PC-3 (cell line): ENCODE results near the gene TICRR. TPM values are rescaled to one million over a fixed set of nuclear protein-coding genes. Genes with fewer than 3 reads are reported as not detected.

ENCODE experiments used
- ATAC-seq: fragments of 200-7000 bp; cut with Tn5 transposase; 2 replicates; pipeline ENCODE4 v1.9.1; 2020; ENCODE audit warnings: mild to moderate bottlenecking, moderate library complexity
- BruUV-seq: library from RNA; stranded (reverse); fragments of 400-500 nt; replicated peaks from 2 replicates; lab custom pipeline; 2021; lab: Mats Ljungman, UMichigan
- CTCF ChIA-PET: fragments of 300-600 bp; sonication (Branson Sonifier 250); formaldehyde crosslinking; loops from one replicate; lab custom pipeline; 2022; ENCODE audit warnings: antibody characterized with exemption; lab: Charles Lee
- POLR2A ChIA-PET: fragments of 300-600 bp; sonication (Branson Sonifier 250); formaldehyde crosslinking; loops from one replicate; lab custom pipeline; 2022; ENCODE audit warnings: antibody characterized with exemption; ENCODE audit not compliant: unreplicated experiment; lab: Charles Lee
- DNase-seq: peaks from one replicate; pipeline ENCODE4 v3.0.0-alpha.2; 2015
- H2AFZ ChIP-seq: fragments of 300-600 bp; sonication (generic); 2 replicates; pipeline ENCODE4 v1.6.0; 2016; ENCODE audit warnings: antibody characterized with exemption, low read length
- H3F3A ChIP-seq: fragments of 300-600 bp; sonication (generic); one replicate; pipeline ENCODE4 v1.6.0; 2017; ENCODE audit warnings: antibody characterized with exemption, low read length, control low read depth, mild to moderate bottlenecking; ENCODE audit not compliant: unreplicated experiment
- H3K27ac ChIP-seq: fragments of 300-600 bp; sonication (generic); 2 replicates; pipeline ENCODE4 v1.5.1; 2016; ENCODE audit warnings: mild to moderate bottlenecking, low read length
- H3K27me3 ChIP-seq: fragments of 300-600 bp; sonication (generic); 2 replicates; pipeline ENCODE4 v1.6.1; 2016; ENCODE audit warnings: low read length, mixed read lengths
- H3K36me3 ChIP-seq: fragments of 300-600 bp; sonication (generic); 2 replicates; pipeline ENCODE4 v1.6.1; 2016; ENCODE audit warnings: low read depth, mixed run types, low read length, mixed read lengths
- H3K4me1 ChIP-seq: fragments of 300-600 bp; sonication (generic); 2 replicates; pipeline ENCODE4 v1.5.1; 2016; ENCODE audit warnings: low read length; ENCODE audit not compliant: insufficient read depth
- H3K4me2 ChIP-seq: fragments of 300-600 bp; sonication (generic); 2 replicates; pipeline ENCODE4 v1.6.0; 2016; ENCODE audit warnings: low read length
- H3K4me3 ChIP-seq: fragments of 300-600 bp; sonication (generic); 2 replicates; pipeline ENCODE4 v1.5.1; 2016; ENCODE audit warnings: mild to moderate bottlenecking, low read length, mixed read lengths
- H3K79me2 ChIP-seq: fragments of 300-600 bp; sonication (generic); 2 replicates; pipeline ENCODE4 v1.6.1; 2017; ENCODE audit warnings: low read length, mixed read lengths
- H3K9ac ChIP-seq: fragments of 300-600 bp; sonication (generic); 2 replicates; pipeline ENCODE4 v1.6.0; 2016; ENCODE audit warnings: mild to moderate bottlenecking, low read length
- H3K9me2 ChIP-seq: fragments of 300-600 bp; sonication (generic); replicated peaks from 2 replicates; pipeline ENCODE4 v1.6.1; 2016; ENCODE audit warnings: mixed run types, low read length, mixed read lengths
- H3K9me3 ChIP-seq: fragments of 300-600 bp; sonication (generic); 2 replicates; pipeline ENCODE4 v1.6.1; 2016; ENCODE audit warnings: low read length, mixed read lengths
- H4K20me1 ChIP-seq: fragments of 300-600 bp; sonication (generic); 2 replicates; pipeline ENCODE4 v1.6.1; 2016; ENCODE audit warnings: low read length, mixed read lengths
- EZH2 ChIP-seq: fragments of 300-600 bp; sonication (generic); IDR thresholded peaks from one replicate; pipeline ENCODE4 v1.6.1; 2017; ENCODE audit warnings: antibody characterized with exemption, mild to moderate bottlenecking, low read length; ENCODE audit not compliant: unreplicated experiment
- EZH2phosphoT487 ChIP-seq: fragments of 300-600 bp; sonication (generic); IDR thresholded peaks from 2 replicates; pipeline ENCODE4 v1.6.1; 2018; ENCODE audit warnings: mild to moderate bottlenecking, antibody characterized with exemption, low read length, borderline replicate concordance
- intact Hi-C: fragments of 100-400 bp; cut with micrococcal nuclease; formaldehyde crosslinking; loops from 2 replicates; pipeline ENCODE4 v1.9.0; 2023
- total RNA-seq: library from RNA; depleted of rRNA; stranded (reverse); fragments of >200 nt; gene quantifications from 2 replicates; pipeline ENCODE4 v1.2.3, GENCODE V29; 2014
- TF ChIP-seq, protein P1 (sequence below): fragments of 300-600 bp; sonication (generic); conservative IDR thresholded peaks from 2 replicates; pipeline ENCODE4 v1.5.1; 2017; ENCODE audit warnings: antibody characterized with exemption, low read depth, mild to moderate bottlenecking, low read length

Gene TICRR
- total RNA-seq, 1 experiment from 2014 or later, result 14.3 TPM

DNA sequence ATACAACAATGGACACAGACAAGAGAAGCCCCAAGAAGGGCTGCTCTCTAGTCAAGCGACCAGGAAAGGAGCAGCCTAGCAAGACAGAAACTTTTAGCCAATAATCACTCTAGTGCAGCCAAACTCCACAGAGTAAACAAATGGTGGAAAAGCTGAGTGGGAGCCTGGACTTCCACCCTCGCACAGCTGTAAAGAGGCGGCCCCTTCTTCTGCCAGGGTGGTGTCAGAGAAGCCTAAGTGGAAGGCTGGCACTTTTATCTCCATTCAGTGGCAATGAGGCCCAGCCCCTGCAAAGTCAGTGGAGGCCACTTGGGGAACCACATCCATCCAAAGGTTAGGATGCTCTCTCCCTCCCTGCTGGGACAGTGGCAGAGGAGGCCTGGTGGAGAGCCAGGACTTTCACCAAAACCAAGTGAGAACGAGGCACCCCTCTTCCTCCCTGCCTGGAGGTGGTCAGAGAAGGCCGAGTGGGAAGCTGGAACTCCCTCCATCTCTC, 15.5 kb upstream of the TICRR start:
- intact Hi-C loops, result loop anchor here (5.0 to 10.0 kb wide), 2 partner anchors 118 to 205 kb away; no protein-coding TSS in a partner anchor
- H3K9me3 ChIP-seq, result no peaks in the 10 kb centered on the region

DNA sequence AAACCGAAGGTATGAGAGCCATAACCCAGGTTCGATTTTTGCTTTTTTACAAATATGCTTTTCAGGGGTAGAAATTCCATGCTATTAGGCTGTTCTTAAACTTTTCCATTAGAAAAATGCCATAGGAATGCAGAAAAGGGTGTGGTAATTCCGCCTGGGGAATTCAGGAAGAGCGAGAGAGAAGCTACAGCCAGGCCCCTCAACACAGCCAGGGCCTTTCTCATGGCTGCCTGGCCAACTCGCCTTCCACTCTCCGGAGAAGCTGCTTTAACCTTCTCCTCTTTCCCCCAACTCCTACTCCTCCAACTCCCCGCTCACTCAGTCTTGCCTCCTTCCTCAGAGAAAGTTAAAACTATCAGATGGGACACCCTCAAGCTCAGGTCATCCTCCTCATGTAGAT, 9.1 kb upstream of the TICRR start:
- ATAC-seq, result peak; percentile 37; the same call in 1 of the 2 replicates
- Histone ChIP-seq H3K9ac (no peak overlapping the region), H3K4me3 (no peak overlapping the region), H3K27me3 (no peaks in the 10 kb centered on the region), H3K9me3 (no peaks in the 10 kb centered on the region), H3K9me2 (no peaks in the 10 kb centered on the region), H3K27ac (no peak overlapping the region), H4K20me1 (no peaks in the 10 kb centered on the region), H2AFZ (no peak overlapping the region), H3F3A (no peaks in the 10 kb centered on the region), H3K79me2 (no peaks in the 10 kb centered on the region), H3K4me2 (no peak overlapping the region), H3K4me1 (no peaks in the 10 kb centered on the region), H3K36me3 (no peaks in the 10 kb centered on the region)
- ChIA-PET CTCF (no interaction called here), POLR2A (no interaction called here)
- no peak for TF ChIP-seq EZH2
- TF ChIP-seq, protein P1, sequence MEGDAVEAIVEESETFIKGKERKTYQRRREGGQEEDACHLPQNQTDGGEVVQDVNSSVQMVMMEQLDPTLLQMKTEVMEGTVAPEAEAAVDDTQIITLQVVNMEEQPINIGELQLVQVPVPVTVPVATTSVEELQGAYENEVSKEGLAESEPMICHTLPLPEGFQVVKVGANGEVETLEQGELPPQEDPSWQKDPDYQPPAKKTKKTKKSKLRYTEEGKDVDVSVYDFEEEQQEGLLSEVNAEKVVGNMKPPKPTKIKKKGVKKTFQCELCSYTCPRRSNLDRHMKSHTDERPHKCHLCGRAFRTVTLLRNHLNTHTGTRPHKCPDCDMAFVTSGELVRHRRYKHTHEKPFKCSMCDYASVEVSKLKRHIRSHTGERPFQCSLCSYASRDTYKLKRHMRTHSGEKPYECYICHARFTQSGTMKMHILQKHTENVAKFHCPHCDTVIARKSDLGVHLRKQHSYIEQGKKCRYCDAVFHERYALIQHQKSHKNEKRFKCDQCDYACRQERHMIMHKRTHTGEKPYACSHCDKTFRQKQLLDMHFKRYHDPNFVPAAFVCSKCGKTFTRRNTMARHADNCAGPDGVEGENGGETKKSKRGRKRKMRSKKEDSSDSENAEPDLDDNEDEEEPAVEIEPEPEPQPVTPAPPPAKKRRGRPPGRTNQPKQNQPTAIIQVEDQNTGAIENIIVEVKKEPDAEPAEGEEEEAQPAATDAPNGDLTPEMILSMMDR, result no peak
- no peak for TF ChIP-seq EZH2phosphoT487
- no TSS peak for BruUV-seq
- no peak for DNase-seq
- intact Hi-C loops, result no loop called here

More for the DNA sequence above, 15.5 kb upstream of the TICRR start:
- Histone ChIP-seq H3K27ac (no peak overlapping the region), H3K79me2 (no peaks in the 10 kb centered on the region), H3K4me3 (no peak overlapping the region), H3K4me1 (no peaks in the 10 kb centered on the region), H2AFZ (no peak overlapping the region), H3K27me3 (no peaks in the 10 kb centered on the region), H3K9me2 (no peaks in the 10 kb centered on the region), H3K4me2 (no peak overlapping the region), H3K9ac (no peak overlapping the region), H4K20me1 (no peaks in the 10 kb centered on the region), H3F3A (no peaks in the 10 kb centered on the region), H3K36me3 (no peaks in the 10 kb centered on the region)
- TF ChIP-seq EZH2, result no peak
- TF ChIP-seq, protein P1, result no peak
- TF ChIP-seq EZH2phosphoT487, result no peak
- ATAC-seq, result no peak
- DNase-seq, result no peak
- ChIA-PET POLR2A (no interaction called here), CTCF (no interaction called here)
- BruUV-seq, result no TSS peak

DNA sequence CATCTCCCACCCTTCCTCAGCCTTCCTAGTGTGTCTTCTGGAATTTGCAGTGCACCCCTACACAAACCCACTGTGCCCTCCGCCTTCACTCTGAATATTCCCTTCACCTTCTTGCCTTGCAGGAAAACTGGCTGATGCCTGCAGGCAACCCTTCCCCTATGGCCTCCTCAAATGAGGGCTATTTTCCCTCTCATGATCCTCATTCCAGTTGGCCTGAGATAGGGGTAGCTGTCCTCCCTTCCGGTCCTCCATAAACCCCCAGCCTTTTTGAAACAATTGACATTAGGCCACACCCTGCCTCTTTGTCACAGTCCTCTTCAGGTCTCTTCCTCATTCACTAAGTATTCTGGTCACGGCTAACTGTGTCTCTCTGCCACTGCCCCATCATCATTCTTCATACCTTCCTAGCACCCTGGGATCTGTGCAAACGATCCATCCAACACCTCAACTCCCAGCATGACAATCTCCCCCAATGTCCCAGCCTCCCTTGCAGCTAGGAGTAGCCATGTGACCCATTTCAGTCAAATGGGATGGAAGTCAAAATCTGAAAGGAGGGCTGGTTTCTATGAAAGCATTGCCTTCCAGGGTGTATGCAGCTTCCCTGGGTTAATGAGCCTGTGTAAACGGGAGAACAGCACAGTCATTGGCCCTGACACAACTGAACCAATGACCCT, 8.5 kb upstream of the TICRR start:
- ChIA-PET POLR2A (interaction anchor here (0.7 kb wide), 1 partner anchor 12 kb away, joined by 3 read pairs; no protein-coding TSS in a partner anchor), CTCF (no interaction called here)
- H3K9me2 ChIP-seq, result no peaks in the 10 kb centered on the region
- H4K20me1 ChIP-seq, result no peaks in the 10 kb centered on the region
- H3K79me2 ChIP-seq, result no peaks in the 10 kb centered on the region
- H3K4me3 ChIP-seq, result no peak overlapping the region
- intact Hi-C loops, result no loop called here
- no peak for DNase-seq
- H3F3A ChIP-seq, result no peaks in the 10 kb centered on the region
- BruUV-seq, result no TSS peak
- no peak overlapping the region for H3K9ac ChIP-seq
- H3K9me3 ChIP-seq, result no peaks in the 10 kb centered on the region
- H3K4me2 ChIP-seq, result no peak overlapping the region
- H3K36me3 ChIP-seq, result no peaks in the 10 kb centered on the region
- ATAC-seq, result no peak
- no peak overlapping the region for H2AFZ ChIP-seq
- H3K27me3 ChIP-seq, result no peaks in the 10 kb centered on the region
- H3K27ac ChIP-seq, result no peak overlapping the region
- H3K4me1 ChIP-seq, result no peaks in the 10 kb centered on the region
- TF ChIP-seq EZH2phosphoT487 (no peak), EZH2 (no peak)
- TF ChIP-seq, protein P1, result no peak
